GM12873 (cell line): ENCODE results near the gene IQGAP2.

Experiments used
- TF ChIP-seq, protein P1 (sequence below): IDR thresholded peaks from 2 replicates; pipeline ENCODE4 v1.5.1; 2012; ENCODE audit warnings: low read depth, mild to moderate bottlenecking, moderate library complexity, low read length, control low read depth; ENCODE audit not compliant: insufficient read depth; ENCODE audit errors: missing control alignments

IQGAP2 gene

DNA sequence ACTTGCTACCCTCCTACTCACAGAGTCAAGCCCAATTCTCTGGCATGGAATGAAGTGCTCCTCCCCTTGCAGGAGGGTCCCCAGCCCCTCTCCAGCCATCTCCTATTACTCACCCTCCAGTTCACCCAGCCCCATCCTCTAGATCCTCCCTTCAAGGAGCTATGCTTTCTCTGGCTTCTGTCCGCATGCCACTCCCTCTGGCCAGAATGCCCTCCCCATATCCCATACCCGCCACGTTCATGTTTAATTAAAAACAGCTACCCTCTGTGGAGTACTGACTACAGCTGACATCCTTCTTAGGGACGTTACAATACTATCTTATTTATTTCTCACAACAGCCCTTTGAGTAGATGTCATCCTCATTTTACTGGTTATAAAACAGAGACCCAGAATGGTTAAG, 315.8 kb downstream of the IQGAP2 start:
- TF ChIP-seq, protein P1, sequence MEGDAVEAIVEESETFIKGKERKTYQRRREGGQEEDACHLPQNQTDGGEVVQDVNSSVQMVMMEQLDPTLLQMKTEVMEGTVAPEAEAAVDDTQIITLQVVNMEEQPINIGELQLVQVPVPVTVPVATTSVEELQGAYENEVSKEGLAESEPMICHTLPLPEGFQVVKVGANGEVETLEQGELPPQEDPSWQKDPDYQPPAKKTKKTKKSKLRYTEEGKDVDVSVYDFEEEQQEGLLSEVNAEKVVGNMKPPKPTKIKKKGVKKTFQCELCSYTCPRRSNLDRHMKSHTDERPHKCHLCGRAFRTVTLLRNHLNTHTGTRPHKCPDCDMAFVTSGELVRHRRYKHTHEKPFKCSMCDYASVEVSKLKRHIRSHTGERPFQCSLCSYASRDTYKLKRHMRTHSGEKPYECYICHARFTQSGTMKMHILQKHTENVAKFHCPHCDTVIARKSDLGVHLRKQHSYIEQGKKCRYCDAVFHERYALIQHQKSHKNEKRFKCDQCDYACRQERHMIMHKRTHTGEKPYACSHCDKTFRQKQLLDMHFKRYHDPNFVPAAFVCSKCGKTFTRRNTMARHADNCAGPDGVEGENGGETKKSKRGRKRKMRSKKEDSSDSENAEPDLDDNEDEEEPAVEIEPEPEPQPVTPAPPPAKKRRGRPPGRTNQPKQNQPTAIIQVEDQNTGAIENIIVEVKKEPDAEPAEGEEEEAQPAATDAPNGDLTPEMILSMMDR: no peak

DNA sequence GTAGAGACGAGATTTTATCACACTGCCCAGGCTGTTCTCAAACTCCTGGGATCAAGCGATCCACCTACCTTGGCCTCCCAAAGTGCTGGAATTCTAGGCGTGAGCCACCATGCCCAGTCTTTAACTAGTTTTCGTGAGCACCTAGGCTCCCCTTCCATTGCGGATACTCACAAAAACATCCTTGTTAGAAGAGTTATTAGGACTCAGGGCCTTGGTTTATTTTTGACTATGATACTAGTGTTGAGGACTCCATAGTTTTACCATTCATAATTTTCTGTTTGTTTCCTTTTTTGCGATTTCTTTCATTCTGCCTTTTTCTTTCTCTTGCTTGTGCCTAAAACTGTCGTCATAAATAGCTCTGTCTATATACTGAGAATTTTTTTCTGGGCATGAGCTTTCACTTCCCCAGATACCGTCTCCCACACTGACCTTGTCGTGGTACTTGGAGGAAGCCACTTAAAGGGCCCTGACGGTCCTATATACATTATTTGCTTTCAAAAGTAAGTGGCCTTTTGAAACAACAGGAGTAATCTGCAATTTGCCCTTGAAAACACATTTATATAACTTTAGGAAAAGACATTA, 318.0 kb downstream of the IQGAP2 start:
- TF ChIP-seq, protein P1: no peak

DNA sequence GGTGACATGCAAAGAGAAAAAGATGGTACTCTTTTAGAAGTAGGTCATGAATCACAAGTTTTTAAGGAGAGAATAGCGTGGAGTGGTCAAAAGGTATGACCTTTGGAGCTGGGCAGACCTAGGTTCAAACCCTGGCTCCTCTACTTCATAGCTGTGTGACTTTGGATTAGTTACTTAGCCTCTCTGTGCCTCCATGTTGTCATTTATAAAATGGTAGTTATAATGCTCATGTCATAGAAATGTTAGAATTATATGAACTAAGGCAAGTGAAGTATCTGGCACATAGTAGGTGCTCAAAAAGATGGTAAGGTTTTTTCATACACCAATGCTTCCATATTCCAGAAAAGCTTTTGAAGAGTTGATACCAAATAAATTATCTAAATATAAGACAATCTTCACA, 320.2 kb downstream of the IQGAP2 start:
- TF ChIP-seq, protein P1: no peak

DNA sequence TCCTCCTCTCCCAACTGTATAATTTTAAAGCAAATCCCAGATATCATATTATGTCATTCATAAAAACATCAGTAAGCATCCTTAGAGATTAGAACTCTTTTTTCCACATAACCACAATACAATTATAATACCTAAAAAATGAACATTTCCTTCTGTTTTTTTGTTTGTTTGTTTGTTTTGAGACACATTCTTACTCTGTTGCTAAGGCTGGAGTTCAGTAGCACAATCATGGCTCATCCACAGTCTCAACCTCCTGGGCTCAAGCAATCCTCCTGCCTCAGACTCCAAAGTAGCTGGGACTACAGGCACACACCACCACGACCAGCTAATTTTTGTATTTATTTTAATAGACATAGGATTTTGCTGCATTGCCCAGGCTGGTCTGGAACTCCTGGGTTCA, 320.8 kb downstream of the IQGAP2 start:
- TF ChIP-seq, protein P1: no peak

DNA sequence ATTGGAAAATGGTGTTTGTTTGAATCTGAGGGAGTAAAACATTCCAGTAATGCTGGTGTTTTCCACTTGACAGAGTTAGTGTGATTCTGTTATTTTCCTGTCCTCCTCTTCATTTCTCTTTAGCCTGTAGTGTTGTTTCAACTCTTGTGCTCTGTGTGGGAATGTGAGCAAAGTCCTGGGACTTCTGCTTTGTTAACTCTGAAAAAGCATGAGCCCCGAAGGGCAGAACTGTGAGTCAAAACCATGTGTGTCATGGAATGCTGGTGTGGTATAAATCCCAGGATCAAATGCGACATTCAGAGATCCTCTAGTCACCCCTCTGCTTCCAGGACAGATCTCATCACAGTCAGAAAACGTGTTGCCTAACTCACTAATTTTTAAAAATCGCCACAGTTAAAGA, 321.8 kb downstream of the IQGAP2 start:
- TF ChIP-seq, protein P1: no peak

DNA sequence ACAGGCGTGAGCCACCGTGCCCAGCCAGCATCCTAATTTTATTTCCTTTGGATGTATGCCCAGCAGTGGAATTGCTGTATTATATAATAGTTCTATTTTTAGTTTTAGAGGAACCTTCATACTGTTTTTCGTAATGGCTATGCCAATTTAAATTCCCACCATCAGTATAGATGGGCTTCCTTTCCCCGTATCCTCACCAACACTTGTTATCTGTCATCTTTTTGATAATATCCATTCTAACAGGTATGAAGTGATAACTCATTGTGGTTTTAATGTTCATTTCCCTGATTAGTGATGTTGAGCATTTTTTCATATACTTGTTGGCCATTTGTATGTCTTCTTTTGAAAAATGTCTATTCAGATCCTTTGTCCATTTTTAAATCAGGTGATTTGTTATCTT, 325.9 kb downstream of the IQGAP2 start:
- TF ChIP-seq, protein P1: no peak

DNA sequence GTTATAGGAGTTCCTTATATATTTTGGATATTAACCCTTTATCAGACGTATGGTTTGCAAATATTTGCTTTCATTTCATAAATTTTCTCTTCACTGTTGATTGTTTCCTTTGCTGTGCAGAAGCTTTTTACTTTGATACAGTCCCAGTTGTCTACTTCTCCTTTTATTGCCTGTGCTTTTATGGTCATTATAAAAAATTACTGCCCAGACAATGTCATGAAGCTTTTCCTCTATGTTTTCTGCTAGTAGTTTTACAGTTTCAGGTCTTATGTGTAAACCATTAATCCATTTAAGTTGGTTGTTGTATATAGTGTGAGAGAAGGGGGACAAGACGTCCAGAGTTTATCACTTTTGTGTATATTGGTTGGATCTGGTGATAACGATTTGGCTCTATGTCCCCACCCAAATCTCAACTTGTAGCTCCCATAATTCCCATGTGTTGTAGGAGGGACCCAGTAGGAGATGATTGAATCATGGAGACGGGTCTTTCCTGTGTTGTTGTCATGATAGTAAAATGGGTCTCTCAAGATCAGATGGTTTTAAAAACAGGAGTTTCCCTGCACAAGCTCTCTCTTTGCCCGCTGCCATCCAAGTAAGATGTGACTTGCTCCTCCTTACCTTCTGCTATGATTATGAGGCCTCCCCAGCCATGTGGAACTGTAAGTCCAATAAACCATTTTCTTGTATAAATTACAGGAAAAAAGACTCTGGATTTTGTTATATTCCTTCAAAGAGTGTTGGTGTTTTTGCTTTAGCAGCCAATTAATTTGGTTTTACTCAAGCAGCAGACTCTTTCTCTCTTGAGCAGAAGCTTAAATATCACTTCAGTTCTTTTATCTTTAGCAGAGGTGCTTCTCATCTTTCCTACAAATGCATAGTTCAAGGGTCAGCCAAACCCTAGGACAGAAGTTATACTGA, 326.5 kb downstream of the IQGAP2 start:
- TF ChIP-seq, protein P1: no peak
